Measurements from ENCODE around the gene NOL6. TPM values are rescaled to one million over a fixed set of nuclear protein-coding genes. Genes with fewer than 3 reads are reported as not detected.

The NOL6 gene
- total and polyA plus RNA-seq, 8 donors: 10.9 to 28.2 (median 18.9) TPM

DNA sequence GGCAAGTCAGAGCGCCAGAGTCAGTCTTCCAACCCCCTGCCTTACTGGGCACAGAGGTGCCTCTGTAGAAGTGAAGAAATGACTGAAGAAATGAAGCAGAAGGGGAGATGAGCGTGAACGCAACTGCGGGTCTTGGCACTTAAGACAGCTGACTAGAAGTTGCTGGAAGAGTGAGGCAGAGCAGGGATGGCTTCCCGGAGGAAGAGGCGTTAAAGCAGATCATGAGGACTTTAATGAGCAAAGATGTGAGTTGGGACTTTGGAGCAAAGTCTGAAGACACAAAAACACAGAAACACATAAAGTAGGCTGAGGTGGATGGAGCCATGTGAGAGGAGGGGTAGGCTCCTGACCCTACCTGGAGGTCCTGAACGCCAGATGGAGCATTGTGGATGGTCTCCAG lies 33.5 kb downstream of the NOL6 start:
- Histone ChIP-seq H3K9me3 (no peaks in the 10 kb centered on the region), H3K36me3 (peaks cover 0 to 11% (median 0%) of the 10 kb centered on the region in 3 donors), H3K4me3 (no peak overlapping the region), H3K27me3 (no peaks in the 10 kb centered on the region), H3K27ac (no peak overlapping the region), H3K4me1 (peaks cover 0 to 8% (median 0%) of the 10 kb centered on the region in 3 donors)
- ATAC-seq (no peak), DNase-seq (no peak), FAIRE-seq (no peak)
- WGBS, 2 donors: 93 to 95% methylated on average over 7 of the region's 7 CpGs
- TF ChIP-seq CTCF (IDR thresholded peaks at IDR 0.05): no peak
- intact Hi-C loops (cut with DNase I): no loop called here

DNA sequence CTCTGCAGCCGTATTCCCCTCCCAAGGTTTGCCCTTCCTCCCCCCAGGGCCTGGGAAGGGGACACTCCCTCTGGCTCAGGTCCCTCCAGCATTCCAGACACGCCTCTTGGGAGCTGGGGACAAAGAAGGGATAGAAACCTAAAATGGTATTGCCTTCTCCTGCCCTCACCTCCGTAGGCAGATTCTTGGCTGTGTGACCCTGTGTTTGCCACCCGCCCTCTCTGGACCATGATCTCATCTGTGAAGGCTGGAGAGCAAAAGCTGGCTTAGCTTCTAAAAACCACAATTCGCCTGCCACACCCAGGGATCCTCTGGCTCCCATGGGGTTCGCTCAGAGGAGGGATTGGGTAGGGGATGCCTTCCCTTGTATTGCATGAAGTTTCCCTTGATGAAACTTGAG lies 34.0 kb downstream of the NOL6 start:
- Histone ChIP-seq H3K27me3 (no peaks in the 10 kb centered on the region), H3K36me3 (peaks cover 0 to 11% (median 0%) of the 10 kb centered on the region in 3 donors), H3K4me1 (peaks cover 0 to 5% (median 0%) of the 10 kb centered on the region in 3 donors), H3K4me3 (no peak overlapping the region), H3K9me3 (no peaks in the 10 kb centered on the region), H3K27ac (no peak overlapping the region)
- intact Hi-C loops (cut with DNase I): no loop called here
- FAIRE-seq (no peak), ATAC-seq (peak; percentile 6 to 55 (median 30)), DNase-seq (no peak)
- WGBS, 2 donors: 39 to 63% methylated on average over 6 of the region's 6 CpGs
- TF ChIP-seq CTCF (IDR thresholded peaks at IDR 0.05): no peak

DNA sequence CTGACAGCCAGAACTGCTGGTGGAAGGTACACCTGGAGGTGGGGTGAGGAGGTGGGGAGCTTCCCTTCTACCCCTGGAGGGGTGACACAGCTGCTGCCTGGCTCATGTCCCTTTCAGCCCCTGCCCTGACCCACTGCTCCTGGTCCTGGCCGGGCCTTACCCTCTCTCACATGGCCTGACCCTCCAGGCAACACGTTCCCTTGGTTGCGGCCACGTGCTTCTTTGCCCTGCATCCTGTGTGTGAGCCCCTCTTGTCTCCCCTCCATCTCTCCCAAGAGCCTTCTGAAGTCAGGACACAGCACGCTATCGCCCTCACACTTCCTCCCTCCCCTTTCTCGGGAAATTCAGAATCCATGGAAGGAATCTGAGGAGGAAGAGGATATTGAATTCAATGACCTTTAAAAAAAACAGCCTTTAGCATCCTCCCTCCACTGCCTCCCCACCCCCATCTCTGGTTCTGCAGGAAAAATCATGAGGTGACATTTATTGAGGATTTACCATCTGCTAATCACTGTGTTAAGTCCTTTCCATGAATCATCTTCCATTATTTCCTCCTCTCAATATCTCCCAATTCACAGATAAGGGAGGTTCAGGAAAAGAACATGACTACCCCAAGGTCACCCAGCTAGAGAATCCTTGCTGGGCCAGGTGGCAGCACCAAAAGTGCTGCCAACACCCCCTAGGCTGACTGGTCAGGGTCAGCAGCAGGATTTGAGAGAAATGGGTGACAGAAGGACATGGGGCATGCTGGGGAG lies 34.6 kb downstream of the NOL6 start:
- intact Hi-C loops (cut with DNase I): no loop called here
- Histone ChIP-seq H3K4me3 (no peak overlapping the region), H3K4me1 (peaks cover 0 to 5% (median 0%) of the 10 kb centered on the region in 3 donors), H3K9me3 (no peaks in the 10 kb centered on the region), H3K27me3 (no peaks in the 10 kb centered on the region), H3K27ac (no peak overlapping the region), H3K36me3 (peaks cover 0 to 11% (median 0%) of the 10 kb centered on the region in 3 donors)
- ATAC-seq (peak in 1 of 4 donors; percentile 15), FAIRE-seq (no peak), DNase-seq (no peak)
- WGBS, 2 donors: 74 to 76% methylated on average over 6 to 7 of the region's 7 CpGs
- no peak for TF ChIP-seq CTCF (IDR thresholded peaks at IDR 0.05)

DNA sequence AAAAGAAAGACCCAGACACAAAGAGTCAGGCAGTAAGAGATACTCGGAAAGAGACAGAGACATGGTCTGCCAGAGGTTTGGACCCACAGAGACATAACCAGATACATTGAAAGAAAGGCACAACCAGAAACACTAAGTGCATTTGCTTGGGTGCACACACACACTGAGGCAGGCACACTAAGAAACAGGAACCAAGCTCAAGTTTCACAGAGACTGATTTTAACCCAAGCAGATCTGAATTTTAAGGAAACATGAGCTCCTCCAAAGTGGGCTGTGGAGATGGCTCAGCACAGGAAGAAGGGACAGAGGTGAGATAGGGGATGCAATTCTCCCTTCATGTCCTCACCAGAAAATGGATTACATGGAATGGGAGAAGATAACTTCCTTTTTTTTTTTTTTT lies 35.8 kb downstream of the NOL6 start:
- peaks cover 0 to 5% (median 0%) of the 10 kb centered on the region in 3 donors for H3K4me1 ChIP-seq
- peaks cover 0 to 11% (median 0%) of the 10 kb centered on the region in 3 donors for H3K36me3 ChIP-seq
- no peak overlapping the region for H3K27ac ChIP-seq
- TF ChIP-seq CTCF (IDR thresholded peaks at IDR 0.05): no peak
- ATAC-seq (no peak), DNase-seq (no peak), FAIRE-seq (no peak)
- no peak overlapping the region for H3K4me3 ChIP-seq
- H3K27me3 ChIP-seq: no peaks in the 10 kb centered on the region
- intact Hi-C loops (cut with DNase I): no loop called here
- no peaks in the 10 kb centered on the region for H3K9me3 ChIP-seq
- WGBS, 2 donors: 85 to 86% methylated on average over 1 of the region's 1 CpG

DNA sequence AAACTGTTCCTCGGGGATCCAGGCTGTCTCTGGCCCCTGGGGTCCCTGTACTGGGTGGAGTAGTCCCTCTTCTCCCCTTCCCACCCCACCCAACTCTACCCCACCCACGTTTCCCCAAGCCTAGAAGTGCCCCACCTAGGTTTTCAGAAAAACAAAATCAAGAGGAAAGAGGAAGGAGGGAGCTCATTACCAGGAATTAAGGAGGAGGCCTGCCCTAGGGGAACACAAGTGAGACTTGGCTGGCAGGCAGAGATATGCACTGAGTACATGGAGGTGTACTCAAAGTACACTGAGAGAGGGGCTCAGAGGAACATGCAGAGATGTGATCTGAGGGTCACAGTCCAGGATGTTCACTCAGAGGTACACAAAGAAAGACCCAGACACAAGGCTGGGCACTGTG lies 36.5 kb downstream of the NOL6 start:
- FAIRE-seq: no peak

More for the DNA sequence above, 36.5 kb downstream of the NOL6 start:
- DNase-seq (no peak), ATAC-seq (no peak)
- Histone ChIP-seq H3K4me1 (peaks cover 0 to 5% (median 0%) of the 10 kb centered on the region in 3 donors), H3K36me3 (peaks cover 0 to 5% (median 0%) of the 10 kb centered on the region in 3 donors), H3K9me3 (no peaks in the 10 kb centered on the region), H3K27ac (no peak overlapping the region), H3K27me3 (no peaks in the 10 kb centered on the region), H3K4me3 (no peak overlapping the region)
- intact Hi-C loops (cut with DNase I): no loop called here
- WGBS, 2 donors: 34 to 52% methylated on average over 2 of the region's 2 CpGs
- TF ChIP-seq CTCF (IDR thresholded peaks at IDR 0.05): no peak
